Loucy (cell line): ENCODE results near the gene TRHDE.

Source experiments
- H2AFZ ChIP-seq: fragments of 200-600 bp; sonication (generic); 2 replicates; pipeline ENCODE4 v1.6.0; 2016; ENCODE audit warnings: antibody characterized with exemption, mild to moderate bottlenecking, low read length, moderate library complexity
- H3F3A ChIP-seq: fragments of 200-600 bp; 2 replicates; pipeline ENCODE4 v1.6.0; 2016; ENCODE audit warnings: antibody characterized with exemption, low read depth, mild to moderate bottlenecking
- H3K27me3 ChIP-seq: fragments of 200-600 bp; sonication (generic); 2 replicates; pipeline ENCODE4 v1.6.1; 2014; ENCODE audit warnings: low read length, mild to moderate bottlenecking; ENCODE audit not compliant: insufficient read depth, poor library complexity, severe bottlenecking
- H3K36me3 ChIP-seq: fragments of 200-600 bp; sonication (generic); 2 replicates; pipeline ENCODE4 v1.6.1; 2016; ENCODE audit warnings: low read length; ENCODE audit not compliant: insufficient read depth
- H3K4me1 ChIP-seq: fragments of 200-600 bp; sonication (generic); 2 replicates; pipeline ENCODE4 v1.5.1; 2014; ENCODE audit warnings: low read length, mild to moderate bottlenecking; ENCODE audit not compliant: insufficient read depth, poor library complexity, severe bottlenecking
- H3K4me2 ChIP-seq: fragments of 200-600 bp; sonication (generic); 2 replicates; pipeline ENCODE4 v1.6.0; 2014; ENCODE audit warnings: antibody characterized with exemption, low read length, low read depth, mild to moderate bottlenecking; ENCODE audit not compliant: poor library complexity, severe bottlenecking
- H3K4me3 ChIP-seq: fragments of 200-600 bp; sonication (generic); 2 replicates; pipeline ENCODE4 v1.5.1; 2014; ENCODE audit warnings: low read length, mild to moderate bottlenecking, mixed read lengths; ENCODE audit not compliant: poor library complexity, severe bottlenecking
- H3K79me2 ChIP-seq: fragments of 200-600 bp; sonication (generic); 2 replicates; pipeline ENCODE4 v1.6.1; 2014; ENCODE audit warnings: low read length; ENCODE audit not compliant: insufficient read depth
- H3K9ac ChIP-seq: fragments of 200-600 bp; sonication (generic); 2 replicates; pipeline ENCODE4 v1.6.0; 2014; ENCODE audit warnings: mild to moderate bottlenecking, low read depth, low read length, moderate library complexity; ENCODE audit not compliant: poor library complexity, severe bottlenecking
- H3K9me2 ChIP-seq: fragments of 200-600 bp; sonication (generic); replicated peaks from 2 replicates; pipeline ENCODE4 v1.6.1; 2016; ENCODE audit warnings: low read depth, low read length, mixed read lengths
- H3K9me3 ChIP-seq: fragments of 200-600 bp; sonication (generic); 2 replicates; pipeline ENCODE4 v1.6.1; 2014; ENCODE audit warnings: mild to moderate bottlenecking, antibody characterized with exemption, low read length, low read depth; ENCODE audit not compliant: insufficient read depth
- H4K20me1 ChIP-seq: fragments of 200-600 bp; sonication (generic); 2 replicates; pipeline ENCODE4 v1.6.0; 2014; ENCODE audit warnings: antibody characterized with exemption, low read length, mild to moderate bottlenecking; ENCODE audit not compliant: insufficient read depth, poor library complexity, severe bottlenecking
- EZH2phosphoT487 ChIP-seq: fragments of 200-600 bp; IDR thresholded peaks from 2 replicates; pipeline ENCODE4 v1.6.1; 2018; ENCODE audit warnings: antibody characterized with exemption, mild to moderate bottlenecking, moderate library complexity, borderline replicate concordance
- TF ChIP-seq, protein P1 (sequence below): fragments of 200-600 bp; sonication (generic); conservative IDR thresholded peaks from 2 replicates; pipeline ENCODE4 v1.5.1; 2014; ENCODE audit warnings: mild to moderate bottlenecking, antibody characterized with exemption, low read length

The TRHDE gene

DNA sequence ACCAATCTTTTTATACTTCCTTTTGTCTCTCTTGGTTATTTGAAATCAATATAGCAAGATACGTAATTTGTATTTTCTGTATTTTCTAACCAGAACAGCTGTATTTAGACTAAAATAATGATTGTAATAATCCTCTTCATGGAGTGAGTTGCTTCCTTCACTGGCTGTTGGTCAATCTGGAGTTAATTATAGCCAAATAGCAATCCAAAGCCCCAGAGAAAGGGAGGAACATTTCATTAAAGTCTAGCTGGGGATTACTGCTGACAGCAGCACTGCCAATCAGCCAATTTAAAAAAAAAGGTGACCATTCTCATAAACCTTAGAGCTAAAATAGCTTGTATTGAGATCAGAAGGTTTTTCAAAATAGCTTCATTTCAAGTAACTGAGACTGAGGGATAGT is 118.0 kb downstream of the TRHDE start:
- no peaks in the 10 kb centered on the region for H3F3A ChIP-seq
- H3K36me3 ChIP-seq, result no peaks in the 10 kb centered on the region
- H3K9ac ChIP-seq, result no peak overlapping the region
- no peaks in the 10 kb centered on the region for H4K20me1 ChIP-seq
- H3K27me3 ChIP-seq, result no peaks in the 10 kb centered on the region
- H3K4me2 ChIP-seq, result no peak overlapping the region
- no peaks in the 10 kb centered on the region for H3K9me2 ChIP-seq
- no peaks in the 10 kb centered on the region for H3K9me3 ChIP-seq
- no peak overlapping the region for H3K4me3 ChIP-seq
- H3K4me1 ChIP-seq, result no peaks in the 10 kb centered on the region
- TF ChIP-seq EZH2phosphoT487, result no peak
- TF ChIP-seq, protein P1, sequence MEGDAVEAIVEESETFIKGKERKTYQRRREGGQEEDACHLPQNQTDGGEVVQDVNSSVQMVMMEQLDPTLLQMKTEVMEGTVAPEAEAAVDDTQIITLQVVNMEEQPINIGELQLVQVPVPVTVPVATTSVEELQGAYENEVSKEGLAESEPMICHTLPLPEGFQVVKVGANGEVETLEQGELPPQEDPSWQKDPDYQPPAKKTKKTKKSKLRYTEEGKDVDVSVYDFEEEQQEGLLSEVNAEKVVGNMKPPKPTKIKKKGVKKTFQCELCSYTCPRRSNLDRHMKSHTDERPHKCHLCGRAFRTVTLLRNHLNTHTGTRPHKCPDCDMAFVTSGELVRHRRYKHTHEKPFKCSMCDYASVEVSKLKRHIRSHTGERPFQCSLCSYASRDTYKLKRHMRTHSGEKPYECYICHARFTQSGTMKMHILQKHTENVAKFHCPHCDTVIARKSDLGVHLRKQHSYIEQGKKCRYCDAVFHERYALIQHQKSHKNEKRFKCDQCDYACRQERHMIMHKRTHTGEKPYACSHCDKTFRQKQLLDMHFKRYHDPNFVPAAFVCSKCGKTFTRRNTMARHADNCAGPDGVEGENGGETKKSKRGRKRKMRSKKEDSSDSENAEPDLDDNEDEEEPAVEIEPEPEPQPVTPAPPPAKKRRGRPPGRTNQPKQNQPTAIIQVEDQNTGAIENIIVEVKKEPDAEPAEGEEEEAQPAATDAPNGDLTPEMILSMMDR, result no peak
- H3K79me2 ChIP-seq, result no peaks in the 10 kb centered on the region
- H2AFZ ChIP-seq, result no peak overlapping the region

DNA sequence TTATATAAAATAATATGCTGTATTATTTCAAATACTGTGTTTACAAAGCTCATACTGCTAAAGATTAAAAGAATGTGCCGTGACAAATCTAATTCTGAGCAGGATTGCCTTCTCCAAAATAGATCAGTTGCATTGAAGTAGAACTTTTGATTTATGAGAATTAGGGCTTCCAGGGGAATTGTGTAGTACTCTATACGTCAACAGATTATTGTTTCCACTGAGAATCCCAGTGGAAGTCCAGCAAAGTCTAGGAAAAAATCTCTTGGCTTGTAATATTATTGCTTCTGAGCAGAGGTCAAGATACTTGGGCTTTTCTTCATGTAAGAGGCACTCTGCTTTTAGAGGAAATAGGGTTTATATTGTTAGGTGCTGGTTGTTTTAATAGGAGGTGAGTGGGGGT is 133.9 kb downstream of the TRHDE start:
- Histone ChIP-seq H3K36me3 (no peaks in the 10 kb centered on the region), H3K4me3 (no peak overlapping the region), H2AFZ (no peak overlapping the region), H3K4me1 (no peaks in the 10 kb centered on the region), H3K9ac (no peak overlapping the region), H3K27me3 (no peaks in the 10 kb centered on the region), H4K20me1 (no peaks in the 10 kb centered on the region), H3F3A (no peaks in the 10 kb centered on the region), H3K79me2 (no peaks in the 10 kb centered on the region), H3K9me2 (no peaks in the 10 kb centered on the region), H3K4me2 (no peak overlapping the region), H3K9me3 (no peaks in the 10 kb centered on the region)
- no peak for TF ChIP-seq EZH2phosphoT487
- TF ChIP-seq, protein P1, result no peak

DNA sequence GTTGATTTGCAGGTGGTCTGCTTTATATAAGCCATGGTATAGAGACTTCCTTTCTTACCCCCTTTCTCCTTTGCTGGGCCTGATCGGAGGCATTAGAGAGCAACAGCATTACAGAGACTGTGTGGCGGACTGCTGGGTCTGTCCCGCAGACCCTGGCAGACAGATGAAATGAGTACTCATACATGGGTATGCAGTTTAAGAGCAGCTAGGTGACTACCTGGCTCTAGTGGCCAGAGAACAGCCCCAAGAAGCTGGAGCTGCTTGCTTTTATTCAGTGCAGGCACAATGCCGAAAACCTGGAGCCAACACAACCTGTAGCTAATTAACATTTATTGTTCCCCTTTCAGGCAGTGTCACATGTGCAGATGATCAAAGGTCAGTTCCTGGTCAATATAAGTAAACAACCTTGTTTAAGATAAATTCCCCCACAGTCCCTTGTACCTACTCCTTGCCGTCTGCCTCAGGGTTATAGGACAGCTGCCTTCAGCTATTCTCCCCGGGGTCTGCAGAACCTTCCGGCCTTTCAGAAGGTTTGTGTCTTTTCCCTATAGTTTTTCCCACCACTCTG is 160.0 kb downstream of the TRHDE start:
- Histone ChIP-seq H2AFZ (no peak overlapping the region), H3F3A (no peaks in the 10 kb centered on the region), H3K79me2 (no peaks in the 10 kb centered on the region), H3K4me1 (no peaks in the 10 kb centered on the region), H3K27me3 (no peaks in the 10 kb centered on the region), H4K20me1 (no peaks in the 10 kb centered on the region), H3K9me2 (no peaks in the 10 kb centered on the region), H3K9ac (no peak overlapping the region), H3K4me2 (no peak overlapping the region), H3K4me3 (no peak overlapping the region), H3K9me3 (no peaks in the 10 kb centered on the region), H3K36me3 (no peaks in the 10 kb centered on the region)
- TF ChIP-seq, protein P1, result no peak
- no peak for TF ChIP-seq EZH2phosphoT487
